Measurements from ENCODE around the gene UGT1A4. TPM values are rescaled to one million over a fixed set of nuclear protein-coding genes. Genes with fewer than 3 reads are reported as not detected.

UGT1A4 gene
- total RNA-seq, 1 experiment from 2014 or later, result 6.1 TPM

DNA sequence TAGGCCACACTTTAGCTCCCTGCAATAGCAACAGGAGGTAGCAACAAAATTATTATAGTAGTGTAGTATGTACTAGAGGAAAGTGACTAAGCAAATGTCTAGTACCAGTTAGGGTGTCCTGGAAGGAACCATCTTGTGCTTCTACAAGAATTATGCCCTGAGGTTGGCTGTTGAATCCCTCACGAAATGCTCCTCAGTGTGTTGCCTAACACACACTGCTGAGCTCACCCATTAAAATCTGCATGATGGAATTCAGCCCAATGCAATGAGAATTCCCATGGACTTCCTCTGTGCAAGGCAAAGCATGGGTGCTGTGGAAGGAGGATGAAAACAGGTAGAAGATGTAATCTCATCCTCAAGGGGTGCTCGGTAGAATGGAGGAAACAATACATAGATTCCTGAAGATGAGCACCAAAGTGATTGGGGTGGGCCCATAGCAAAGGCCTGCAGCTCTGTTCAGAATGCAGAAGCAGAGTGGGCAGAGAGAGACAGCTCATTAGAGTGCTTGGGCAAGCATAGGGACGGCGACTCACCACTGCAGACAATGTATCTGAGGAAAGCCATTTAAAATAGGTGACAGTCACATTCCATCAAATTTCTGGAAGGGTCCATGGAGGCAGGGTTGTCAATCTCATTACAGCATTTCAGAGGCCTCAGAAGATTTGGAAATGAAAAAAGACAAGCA lies 38.0 kb upstream of the UGT1A4 start:
- no peak overlapping the region for H3K4me3 Mint-ChIP-seq (ENCODE audit: low read depth, unreplicated experiment)
- BruUV-seq (replicated peaks), result no TSS peak

DNA sequence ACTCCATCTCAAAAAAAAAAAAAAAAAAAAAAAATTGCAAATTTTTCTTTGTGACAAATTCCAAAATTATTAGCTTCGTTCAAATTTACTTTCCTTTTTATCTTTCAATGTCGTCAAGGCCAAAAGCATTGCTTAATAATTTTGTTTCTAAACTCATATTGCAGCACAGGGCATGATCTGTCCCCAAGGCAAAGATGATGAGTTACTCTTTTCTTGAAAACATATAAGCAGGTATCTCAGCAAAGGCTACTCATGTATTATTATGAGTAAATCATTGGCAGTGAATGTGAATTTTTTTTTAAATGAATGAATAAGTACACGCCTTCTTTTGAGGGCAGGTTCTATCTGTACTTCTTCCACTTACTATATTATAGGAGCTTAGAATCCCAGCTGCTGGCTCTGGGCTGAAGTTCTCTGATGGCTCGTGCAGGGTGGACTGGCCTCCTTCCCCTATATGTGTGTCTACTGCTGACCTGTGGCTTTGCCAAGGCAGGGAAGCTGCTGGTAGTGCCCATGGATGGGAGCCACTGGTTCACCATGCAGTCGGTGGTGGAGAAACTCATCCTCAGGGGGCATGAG lies 36.9 kb upstream of the UGT1A4 start, which contains the start of gene UGT1A7:
Gene UGT1A7 (plus strand): TSS at position 381 of the 579 bp plus-strand sequence. CDS start 37 bp downstream, at position 418.
- no peak within 1 kb of the TSS for H3K27ac Mint-ChIP-seq (ENCODE audit: unreplicated experiment)
- H3K4me1 Mint-ChIP-seq (ENCODE audit: low read depth, unreplicated experiment), result peaks cover 5% of the 10 kb centered on the region
- H3K9me3 Mint-ChIP-seq (ENCODE audit: low read depth, unreplicated experiment), result no peaks in the 10 kb centered on the region
- BruUV-seq (replicated peaks), result no TSS peak
- no peak for DNase-seq
- no peaks in the 10 kb centered on the region for H3K27me3 Mint-ChIP-seq (ENCODE audit: unreplicated experiment)
- TF ChIP-seq, protein P1, sequence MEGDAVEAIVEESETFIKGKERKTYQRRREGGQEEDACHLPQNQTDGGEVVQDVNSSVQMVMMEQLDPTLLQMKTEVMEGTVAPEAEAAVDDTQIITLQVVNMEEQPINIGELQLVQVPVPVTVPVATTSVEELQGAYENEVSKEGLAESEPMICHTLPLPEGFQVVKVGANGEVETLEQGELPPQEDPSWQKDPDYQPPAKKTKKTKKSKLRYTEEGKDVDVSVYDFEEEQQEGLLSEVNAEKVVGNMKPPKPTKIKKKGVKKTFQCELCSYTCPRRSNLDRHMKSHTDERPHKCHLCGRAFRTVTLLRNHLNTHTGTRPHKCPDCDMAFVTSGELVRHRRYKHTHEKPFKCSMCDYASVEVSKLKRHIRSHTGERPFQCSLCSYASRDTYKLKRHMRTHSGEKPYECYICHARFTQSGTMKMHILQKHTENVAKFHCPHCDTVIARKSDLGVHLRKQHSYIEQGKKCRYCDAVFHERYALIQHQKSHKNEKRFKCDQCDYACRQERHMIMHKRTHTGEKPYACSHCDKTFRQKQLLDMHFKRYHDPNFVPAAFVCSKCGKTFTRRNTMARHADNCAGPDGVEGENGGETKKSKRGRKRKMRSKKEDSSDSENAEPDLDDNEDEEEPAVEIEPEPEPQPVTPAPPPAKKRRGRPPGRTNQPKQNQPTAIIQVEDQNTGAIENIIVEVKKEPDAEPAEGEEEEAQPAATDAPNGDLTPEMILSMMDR (IDR thresholded peaks at IDR 0.05; ENCODE audit: unreplicated experiment), result no peak
- intact Hi-C loops (cut with micrococcal nuclease; ENCODE audit: unreplicated experiment), result no loop called here
- no peaks in the 10 kb centered on the region for H3K36me3 Mint-ChIP-seq (ENCODE audit: insufficient read depth, unreplicated experiment)
- no peak within 1 kb of the TSS for H3K4me3 Mint-ChIP-seq (ENCODE audit: low read depth, unreplicated experiment)
- CTCF ChIA-PET, result no interaction called here

More for the DNA sequence above, 38.0 kb upstream of the UGT1A4 start:
- no peak overlapping the region for H3K27ac Mint-ChIP-seq (ENCODE audit: unreplicated experiment)
- TF ChIP-seq, protein P1 (IDR thresholded peaks at IDR 0.05; ENCODE audit: unreplicated experiment), result no peak
- peaks cover 3% of the 10 kb centered on the region for H3K9me3 Mint-ChIP-seq (ENCODE audit: low read depth, unreplicated experiment)
- DNase-seq, result no peak
- H3K4me1 Mint-ChIP-seq (ENCODE audit: low read depth, unreplicated experiment), result no peaks in the 10 kb centered on the region
- no peaks in the 10 kb centered on the region for H3K36me3 Mint-ChIP-seq (ENCODE audit: insufficient read depth, unreplicated experiment)
- CTCF ChIA-PET, result no interaction called here
- intact Hi-C loops (cut with micrococcal nuclease; ENCODE audit: unreplicated experiment), result no loop called here
- H3K27me3 Mint-ChIP-seq (ENCODE audit: unreplicated experiment), result no peaks in the 10 kb centered on the region

DNA sequence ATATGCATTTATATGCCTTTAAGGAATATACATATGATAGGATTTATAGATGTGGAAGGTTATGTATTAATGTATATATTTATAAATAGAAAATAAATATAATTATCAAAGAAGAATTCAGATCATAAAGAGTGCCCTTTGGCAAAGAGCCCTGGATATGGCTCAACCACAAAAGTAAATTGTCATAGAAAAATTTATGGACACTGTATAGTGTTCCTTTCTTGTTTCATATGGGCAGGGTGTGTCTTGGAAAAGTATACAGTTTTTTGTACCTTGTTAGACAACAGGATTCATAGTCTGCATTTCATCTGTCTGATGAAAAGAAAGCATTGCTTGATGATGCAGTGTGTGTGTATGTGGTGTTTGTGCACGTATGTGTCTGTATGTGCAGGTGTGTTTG lies 33.9 kb upstream of the UGT1A4 start:
- TF ChIP-seq, protein P1 (IDR thresholded peaks at IDR 0.05; ENCODE audit: unreplicated experiment), result no peak
- no peaks in the 10 kb centered on the region for H3K27me3 Mint-ChIP-seq (ENCODE audit: unreplicated experiment)
- no peaks in the 10 kb centered on the region for H3K36me3 Mint-ChIP-seq (ENCODE audit: insufficient read depth, unreplicated experiment)
- no peak overlapping the region for H3K27ac Mint-ChIP-seq (ENCODE audit: unreplicated experiment)
- no peak for DNase-seq
- BruUV-seq (replicated peaks), result no TSS peak
- intact Hi-C loops (cut with micrococcal nuclease; ENCODE audit: unreplicated experiment), result no loop called here
- CTCF ChIA-PET, result no interaction called here
- H3K4me3 Mint-ChIP-seq (ENCODE audit: low read depth, unreplicated experiment), result no peak overlapping the region
- no peaks in the 10 kb centered on the region for H3K9me3 Mint-ChIP-seq (ENCODE audit: low read depth, unreplicated experiment)
- H3K4me1 Mint-ChIP-seq (ENCODE audit: low read depth, unreplicated experiment), result peaks cover 32% of the 10 kb centered on the region

DNA sequence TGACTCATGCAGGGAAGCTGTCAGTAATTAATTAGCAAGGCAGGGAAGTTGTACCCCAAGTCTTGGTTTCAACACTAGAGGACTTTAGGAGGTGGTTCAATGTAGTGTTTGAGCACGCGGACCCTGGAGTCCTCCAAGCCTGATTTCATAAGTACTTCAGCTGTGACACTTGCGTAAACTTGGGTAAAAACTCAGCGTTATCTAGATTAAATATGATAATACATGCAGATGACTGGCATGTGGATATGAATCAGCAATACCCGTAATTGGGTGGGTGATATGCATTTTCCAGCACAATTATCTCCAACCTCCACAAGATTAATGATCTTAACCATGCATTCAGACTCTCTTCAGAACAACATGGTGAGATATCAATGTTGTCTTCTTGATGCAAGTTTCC lies 31.6 kb upstream of the UGT1A4 start:
- no TSS peak for BruUV-seq (replicated peaks)
- intact Hi-C loops (cut with micrococcal nuclease; ENCODE audit: unreplicated experiment), result no loop called here
- Mint-ChIP-seq H3K4me3 (ENCODE audit: low read depth, unreplicated experiment) (no peak overlapping the region), H3K9me3 (ENCODE audit: low read depth, unreplicated experiment) (no peaks in the 10 kb centered on the region), H3K36me3 (ENCODE audit: insufficient read depth, unreplicated experiment) (peaks cover 17% of the 10 kb centered on the region), H3K27me3 (ENCODE audit: unreplicated experiment) (no peaks in the 10 kb centered on the region), H3K27ac (ENCODE audit: unreplicated experiment) (no peak overlapping the region), H3K4me1 (ENCODE audit: low read depth, unreplicated experiment) (peaks cover 53% of the 10 kb centered on the region)
- CTCF ChIA-PET, result interaction anchor here (0.6 kb wide), 1 partner anchor 627 kb away, joined by 6 read pairs; no protein-coding TSS in a partner anchor
- no peak for DNase-seq
- TF ChIP-seq, protein P1 (IDR thresholded peaks at IDR 0.05; ENCODE audit: unreplicated experiment), result no peak

Data from Calu3 (cell line).